ENCODE measurements around the gene INSM2. TPM values are rescaled to one million over a fixed set of nuclear protein-coding genes. Genes with fewer than 3 reads are reported as not detected.

Gene INSM2
- total and polyA plus RNA-seq, 12 donors, result not detected

DNA sequence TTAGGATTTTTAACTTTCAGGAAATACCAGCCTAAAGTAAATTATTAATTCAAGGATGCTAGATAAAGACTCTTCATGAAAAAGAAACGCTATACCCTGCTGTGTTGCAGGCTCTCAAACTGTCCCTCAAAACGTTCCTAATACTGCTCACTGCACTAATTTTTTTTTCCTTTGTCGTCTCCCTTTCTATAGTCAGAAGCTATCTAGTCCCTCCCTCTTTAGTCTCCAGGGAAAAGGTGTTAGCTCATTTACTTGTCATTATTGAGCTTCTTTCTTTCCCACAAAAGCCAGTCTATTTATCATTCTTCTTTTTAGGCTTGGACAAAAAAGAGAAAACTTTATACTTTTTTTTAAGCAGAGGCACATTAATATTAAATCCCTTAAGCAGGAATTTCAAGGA, 30.3 kb upstream of the INSM2 start:
- TF ChIP-seq, protein P1, sequence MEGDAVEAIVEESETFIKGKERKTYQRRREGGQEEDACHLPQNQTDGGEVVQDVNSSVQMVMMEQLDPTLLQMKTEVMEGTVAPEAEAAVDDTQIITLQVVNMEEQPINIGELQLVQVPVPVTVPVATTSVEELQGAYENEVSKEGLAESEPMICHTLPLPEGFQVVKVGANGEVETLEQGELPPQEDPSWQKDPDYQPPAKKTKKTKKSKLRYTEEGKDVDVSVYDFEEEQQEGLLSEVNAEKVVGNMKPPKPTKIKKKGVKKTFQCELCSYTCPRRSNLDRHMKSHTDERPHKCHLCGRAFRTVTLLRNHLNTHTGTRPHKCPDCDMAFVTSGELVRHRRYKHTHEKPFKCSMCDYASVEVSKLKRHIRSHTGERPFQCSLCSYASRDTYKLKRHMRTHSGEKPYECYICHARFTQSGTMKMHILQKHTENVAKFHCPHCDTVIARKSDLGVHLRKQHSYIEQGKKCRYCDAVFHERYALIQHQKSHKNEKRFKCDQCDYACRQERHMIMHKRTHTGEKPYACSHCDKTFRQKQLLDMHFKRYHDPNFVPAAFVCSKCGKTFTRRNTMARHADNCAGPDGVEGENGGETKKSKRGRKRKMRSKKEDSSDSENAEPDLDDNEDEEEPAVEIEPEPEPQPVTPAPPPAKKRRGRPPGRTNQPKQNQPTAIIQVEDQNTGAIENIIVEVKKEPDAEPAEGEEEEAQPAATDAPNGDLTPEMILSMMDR (IDR thresholded peaks at IDR 0.05), result no peak
- intact Hi-C loops (cut with DNase I), result no loop called here
- DNase-seq, result no peak
- WGBS, 2 donors, result 28 to 33% methylated on average over 3 of the region's 3 CpGs
- ATAC-seq, result no peak
- Histone ChIP-seq H3K4me3 (no peak overlapping the region), H3K9me3 (peaks cover 0 to 12% (median 0%) of the 10 kb centered on the region in 11 donors), H3K4me1 (no peaks in the 10 kb centered on the region), H3K36me3 (no peaks in the 10 kb centered on the region), H3K27ac (no peak overlapping the region), H3K27me3 (peaks cover 0 to 8% (median 0%) of the 10 kb centered on the region in 7 donors)

DNA sequence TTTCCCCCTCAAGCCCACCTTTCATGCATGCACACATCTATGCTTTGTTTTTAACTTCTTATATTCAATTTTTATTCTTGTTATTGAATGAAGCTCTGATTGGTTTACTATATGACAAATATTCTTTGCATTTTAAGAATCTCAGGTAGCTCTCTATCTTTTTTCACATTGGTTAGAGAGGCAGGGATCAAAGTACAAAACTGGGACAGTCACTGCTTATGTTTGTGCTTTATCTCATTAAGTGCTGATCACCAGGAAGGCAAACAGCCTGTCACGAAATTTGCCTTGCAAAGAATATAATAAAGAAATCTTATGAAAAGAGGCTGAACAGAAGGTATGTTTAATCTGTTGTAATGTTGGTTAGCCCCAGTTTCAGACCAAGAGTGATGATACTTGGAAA, 29.7 kb upstream of the INSM2 start:
- no peak for ATAC-seq
- intact Hi-C loops (cut with DNase I), result no loop called here
- no peak for DNase-seq
- peaks cover 0 to 8% (median 0%) of the 10 kb centered on the region in 7 donors for H3K27me3 ChIP-seq
- H3K36me3 ChIP-seq, result no peaks in the 10 kb centered on the region
- 42 to 46% methylated on average over 1 of the region's 1 CpG for WGBS, 2 donors
- TF ChIP-seq, protein P1 (IDR thresholded peaks at IDR 0.05), result no peak
- no peak overlapping the region for H3K4me3 ChIP-seq
- no peaks in the 10 kb centered on the region for H3K4me1 ChIP-seq
- H3K9me3 ChIP-seq, result peaks cover 0 to 12% (median 0%) of the 10 kb centered on the region in 11 donors
- H3K27ac ChIP-seq, result no peak overlapping the region

DNA sequence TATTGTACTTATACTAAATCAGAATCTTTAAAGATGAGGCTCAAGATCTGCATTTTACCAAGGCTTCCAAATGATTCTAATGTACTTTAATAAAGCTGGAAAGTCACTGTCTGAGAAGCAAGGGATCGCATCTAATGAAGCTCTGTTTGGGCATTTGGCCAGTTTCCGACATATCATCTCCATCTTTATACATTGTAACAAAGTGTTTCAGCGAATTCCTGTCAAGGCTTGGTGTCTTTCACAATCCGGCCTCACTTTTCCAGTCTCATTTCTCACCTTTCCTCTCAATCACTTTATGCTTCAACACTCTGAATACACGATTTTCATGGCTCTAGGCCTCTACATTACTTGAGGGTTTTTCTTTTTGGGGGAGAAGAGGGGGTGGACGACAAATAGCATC, 27.5 kb upstream of the INSM2 start:
- H3K9me3 ChIP-seq, result no peaks in the 10 kb centered on the region
- intact Hi-C loops (cut with DNase I), result no loop called here
- no peak for DNase-seq
- H3K27ac ChIP-seq, result no peak overlapping the region
- no peaks in the 10 kb centered on the region for H3K4me1 ChIP-seq
- no peaks in the 10 kb centered on the region for H3K36me3 ChIP-seq
- 79 to 83% methylated on average over 6 of the region's 6 CpGs for WGBS, 2 donors
- no peak overlapping the region for H3K4me3 ChIP-seq
- TF ChIP-seq, protein P1 (IDR thresholded peaks at IDR 0.05), result no peak
- no peak for ATAC-seq
- peaks cover 0 to 8% (median 0%) of the 10 kb centered on the region in 7 donors for H3K27me3 ChIP-seq

DNA sequence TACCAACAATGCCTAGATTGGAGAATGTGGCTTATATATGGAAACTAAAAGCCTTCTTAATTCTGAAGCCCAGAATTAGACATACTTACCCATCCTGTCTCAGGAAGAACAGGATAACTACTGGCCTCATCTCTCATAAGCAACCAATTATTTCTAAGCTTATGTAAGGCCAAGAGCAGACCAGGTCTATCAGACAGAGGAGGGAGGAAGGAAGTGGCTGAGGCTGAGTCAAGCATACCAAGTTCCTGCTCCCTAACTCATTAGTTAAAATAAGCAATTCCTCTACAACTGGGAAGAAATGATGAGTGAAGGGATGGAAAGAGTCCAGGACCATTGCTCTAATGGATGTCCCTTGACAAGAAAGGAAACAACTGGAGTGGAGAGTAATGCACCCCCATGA, 27.0 kb upstream of the INSM2 start:
- TF ChIP-seq, protein P1 (IDR thresholded peaks at IDR 0.05), result no peak
- Histone ChIP-seq H3K36me3 (no peaks in the 10 kb centered on the region), H3K4me1 (no peaks in the 10 kb centered on the region), H3K4me3 (no peak overlapping the region), H3K27me3 (peaks cover 0 to 8% (median 0%) of the 10 kb centered on the region in 7 donors), H3K27ac (no peak overlapping the region), H3K9me3 (no peaks in the 10 kb centered on the region)
- DNase-seq (no peak), ATAC-seq (no peak)
- intact Hi-C loops (cut with DNase I), result no loop called here

All from heart right ventricle (tissue), 16 donors.